Activated naive CD8-positive, alpha-beta T cell treated with anti-CD3 and anti-CD28 coated beads, Interleukin-2, amount 50 U/mL, for 24 hours (primary cell): ENCODE results near the gene PPP2R2B.

Source experiments
- ATAC-seq: fragments of 150-1000 bp; cut with Tn5 transposase; one replicate; pipeline ENCODE4 v1.10.0; 2021
- DNase-seq: peaks from one replicate; pipeline ENCODE4 v3.0.0; 2021
- H3K27ac Mint-ChIP-seq: one replicate; pipeline ENCODE4 v1.8.0; 2021; ENCODE audit warnings: mild to moderate bottlenecking, mixed read lengths
- H3K27me3 Mint-ChIP-seq: one replicate; pipeline ENCODE4 v1.8.0; 2021; ENCODE audit warnings: mixed read lengths
- H3K36me3 Mint-ChIP-seq: one replicate; pipeline ENCODE4 v1.8.0; 2021; ENCODE audit warnings: low read depth, mixed read lengths
- H3K4me1 Mint-ChIP-seq: one replicate; pipeline ENCODE4 v1.8.0; 2021; ENCODE audit warnings: mixed read lengths
- H3K4me3 Mint-ChIP-seq: one replicate; pipeline ENCODE4 v1.8.0; 2021; ENCODE audit warnings: mild to moderate bottlenecking, moderate library complexity, mixed read lengths
- H3K9me3 Mint-ChIP-seq: one replicate; pipeline ENCODE4 v1.8.0; 2021; ENCODE audit warnings: mixed read lengths

PPP2R2B gene

GRCh38 chr5:146894753-146895521, 16.4 kb upstream of the PPP2R2B start:
- ATAC-seq (peak; percentile 46), DNase-seq (no peak)
- H3K27me3 Mint-ChIP-seq: peaks cover 3% of the 10 kb centered on the region
- H3K9me3 Mint-ChIP-seq: no peaks in the 10 kb centered on the region
- peaks cover 11% of the 10 kb centered on the region for H3K4me1 Mint-ChIP-seq
- no peaks in the 10 kb centered on the region for H3K36me3 Mint-ChIP-seq
- no peak overlapping the region for H3K27ac Mint-ChIP-seq
- no peak overlapping the region for H3K4me3 Mint-ChIP-seq

DNA sequence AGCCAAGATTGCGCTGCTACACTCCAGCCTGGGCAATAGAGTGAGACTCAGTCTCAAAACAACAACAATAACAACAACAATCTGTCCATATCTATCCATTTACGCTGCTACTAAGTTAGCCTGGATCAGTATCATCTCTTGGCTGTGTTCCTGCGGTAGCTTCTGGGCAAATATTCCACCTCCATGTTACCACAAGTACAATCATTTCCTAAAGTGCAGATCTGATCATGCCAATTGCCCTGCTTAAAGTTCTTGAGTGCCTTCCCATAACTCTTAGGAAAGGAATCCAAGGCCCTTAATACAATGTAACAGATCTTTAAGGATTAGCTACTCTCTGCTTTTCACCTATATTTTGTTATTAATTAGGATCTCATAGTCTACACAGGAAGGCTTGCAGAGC, 15.4 kb upstream of the PPP2R2B start:
- Mint-ChIP-seq H3K4me1 (peaks cover 11% of the 10 kb centered on the region), H3K27me3 (peaks cover 3% of the 10 kb centered on the region), H3K9me3 (no peaks in the 10 kb centered on the region), H3K36me3 (no peaks in the 10 kb centered on the region), H3K4me3 (no peak overlapping the region), H3K27ac (no peak overlapping the region)
- DNase-seq (no peak), ATAC-seq (no peak)

DNA sequence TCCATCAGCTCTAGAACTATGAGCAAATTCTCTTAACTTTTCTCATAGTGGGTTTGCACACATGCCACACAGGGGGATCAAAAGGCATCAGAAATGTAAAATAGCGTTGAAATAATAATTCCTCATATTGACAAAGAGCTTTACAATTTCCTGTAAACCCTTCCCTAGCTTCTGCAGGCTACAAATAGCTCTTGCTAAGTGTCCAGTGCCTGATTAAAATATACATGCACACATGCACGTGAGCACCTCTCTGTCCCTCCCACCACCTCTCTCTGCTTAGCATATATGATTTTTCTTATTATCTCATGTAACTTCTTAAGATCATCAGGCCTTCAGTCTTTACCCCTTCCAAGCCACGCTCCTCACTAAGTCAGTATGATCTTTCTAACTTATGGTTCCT, 13.7 kb upstream of the PPP2R2B start:
- Mint-ChIP-seq H3K36me3 (no peaks in the 10 kb centered on the region), H3K27ac (no peak overlapping the region), H3K4me3 (no peak overlapping the region), H3K9me3 (no peaks in the 10 kb centered on the region), H3K27me3 (peaks cover 3% of the 10 kb centered on the region), H3K4me1 (peaks cover 11% of the 10 kb centered on the region)
- no peak for ATAC-seq
- DNase-seq: no peak

DNA sequence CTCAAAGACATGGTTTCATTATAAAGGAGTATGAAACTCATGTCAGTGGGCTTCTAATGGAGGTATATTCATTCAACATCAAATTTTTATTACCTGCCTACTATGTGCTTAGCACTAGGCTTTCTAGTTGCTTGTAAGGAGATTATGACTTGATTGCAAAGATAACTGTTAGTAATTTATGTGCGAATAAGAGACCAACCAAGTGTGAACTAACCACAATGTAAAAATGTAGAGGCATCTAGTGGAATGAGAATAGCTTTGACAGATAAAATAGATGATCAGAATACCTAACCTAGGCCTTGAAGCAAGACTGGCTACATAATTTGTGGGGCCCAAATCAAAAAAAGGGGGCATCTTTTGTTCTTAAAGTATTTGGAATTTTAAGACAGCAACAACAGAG, 13.0 kb upstream of the PPP2R2B start:
- Mint-ChIP-seq H3K4me3 (no peak overlapping the region), H3K27me3 (no peaks in the 10 kb centered on the region), H3K27ac (no peak overlapping the region), H3K9me3 (no peaks in the 10 kb centered on the region), H3K36me3 (no peaks in the 10 kb centered on the region), H3K4me1 (peaks cover 10% of the 10 kb centered on the region)
- DNase-seq (no peak), ATAC-seq (no peak)

DNA sequence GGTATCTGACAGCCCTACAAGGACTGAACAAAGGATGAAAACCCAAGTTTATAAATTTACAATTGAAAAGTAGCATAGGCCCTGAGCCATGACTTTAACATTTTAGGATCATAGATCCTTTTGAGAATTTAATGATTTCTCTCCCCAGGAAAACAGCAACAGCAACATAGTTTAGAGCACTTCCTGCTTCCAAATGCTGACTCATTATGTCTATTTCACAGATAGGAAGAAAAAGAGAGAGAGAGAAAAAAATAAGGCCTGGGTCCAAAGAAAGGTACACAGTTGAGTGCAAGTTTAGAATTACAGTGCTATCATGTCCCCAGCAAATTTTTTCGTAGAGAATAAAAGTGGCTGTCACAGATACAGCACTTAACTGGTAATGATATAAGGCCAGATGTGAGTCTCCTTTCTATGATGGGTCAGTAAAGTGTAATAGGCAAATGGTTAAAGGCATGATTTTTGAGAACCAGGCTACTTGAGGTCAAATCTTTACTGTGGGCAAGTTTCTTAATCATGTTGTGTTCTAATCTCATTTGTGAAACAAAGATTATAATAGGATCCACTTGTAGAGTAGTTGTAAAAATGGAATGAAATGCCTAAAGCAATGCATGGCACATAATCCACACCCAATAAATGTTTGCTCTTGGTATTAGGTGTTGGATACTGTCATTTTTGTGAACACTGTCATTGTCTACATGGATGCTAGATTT, 12.3 kb upstream of the PPP2R2B start:
- ATAC-seq: no peak
- Mint-ChIP-seq H3K27ac (no peak overlapping the region), H3K4me3 (no peak overlapping the region), H3K9me3 (no peaks in the 10 kb centered on the region), H3K27me3 (no peaks in the 10 kb centered on the region), H3K4me1 (peaks cover 10% of the 10 kb centered on the region), H3K36me3 (no peaks in the 10 kb centered on the region)
- DNase-seq: no peak

DNA sequence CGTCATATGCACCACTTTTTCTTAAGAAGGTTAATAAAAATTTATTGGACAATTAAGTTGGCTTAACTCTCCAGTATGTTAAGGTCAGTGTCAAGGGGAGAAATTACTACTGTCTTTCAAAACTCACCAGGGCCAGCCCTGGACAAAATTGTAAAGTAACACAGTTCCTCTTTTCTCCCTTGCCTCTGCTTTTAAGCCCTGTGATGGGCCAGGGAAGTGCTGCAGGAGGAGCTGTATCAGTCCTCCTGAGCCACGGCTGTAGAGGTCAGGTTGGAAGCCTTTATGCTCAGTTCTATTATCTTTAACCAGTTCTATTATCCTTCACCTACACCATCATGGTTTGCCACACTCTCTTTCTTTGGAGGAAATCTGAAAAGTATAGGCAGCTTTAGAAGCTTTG, 11.5 kb upstream of the PPP2R2B start:
- peaks cover 3% of the 10 kb centered on the region for H3K27me3 Mint-ChIP-seq
- H3K27ac Mint-ChIP-seq: no peak overlapping the region
- DNase-seq (no peak), ATAC-seq (no peak)
- no peaks in the 10 kb centered on the region for H3K9me3 Mint-ChIP-seq
- no peak overlapping the region for H3K4me3 Mint-ChIP-seq
- no peaks in the 10 kb centered on the region for H3K36me3 Mint-ChIP-seq
- peaks cover 10% of the 10 kb centered on the region for H3K4me1 Mint-ChIP-seq

GRCh38 chr5:146889169-146889568, 10.6 kb upstream of the PPP2R2B start:
- Mint-ChIP-seq H3K27me3 (peaks cover 5% of the 10 kb centered on the region), H3K36me3 (no peaks in the 10 kb centered on the region), H3K4me1 (peaks cover 4% of the 10 kb centered on the region), H3K27ac (no peak overlapping the region), H3K9me3 (no peaks in the 10 kb centered on the region), H3K4me3 (no peak overlapping the region)
- no peak for DNase-seq
- ATAC-seq: no peak

DNA sequence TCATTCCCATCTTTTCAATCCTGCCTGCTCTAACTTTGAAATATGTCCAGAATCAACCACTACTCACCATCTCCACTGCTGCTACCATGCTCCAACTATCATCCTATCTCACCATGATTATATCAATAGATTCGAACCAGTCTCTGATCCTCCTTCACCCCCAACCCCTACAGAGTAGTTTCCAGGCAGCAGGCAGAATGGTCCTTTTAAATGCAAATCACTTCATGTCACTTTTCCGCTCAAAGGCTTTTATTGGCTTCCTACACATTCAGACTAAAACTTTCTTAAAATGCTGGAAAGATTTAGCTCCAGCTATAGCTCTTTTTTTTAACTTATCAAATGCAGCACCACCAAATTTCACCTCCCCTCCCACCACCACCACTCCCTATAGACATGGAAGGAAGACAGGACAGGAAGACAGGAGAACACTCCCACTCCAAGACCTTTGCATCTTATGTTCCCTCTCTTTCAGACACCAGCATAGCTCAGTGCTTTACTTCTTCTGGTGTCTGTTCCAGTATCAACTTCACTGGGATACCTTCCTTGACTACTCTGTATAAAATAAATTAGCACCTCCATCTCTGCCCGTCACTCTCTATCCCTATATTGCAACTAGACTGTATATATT, 9.9 kb upstream of the PPP2R2B start:
- Mint-ChIP-seq H3K9me3 (no peaks in the 10 kb centered on the region), H3K4me3 (no peak overlapping the region), H3K4me1 (peaks cover 4% of the 10 kb centered on the region), H3K36me3 (no peaks in the 10 kb centered on the region), H3K27me3 (peaks cover 7% of the 10 kb centered on the region), H3K27ac (no peak overlapping the region)
- ATAC-seq: no peak
- no peak for DNase-seq

- Mint-ChIP-seq H3K4me1 (no peaks in the 10 kb centered on the region), H3K27ac (no peak overlapping the region), H3K4me3 (no peak overlapping the region), H3K27me3 (peaks cover 18% of the 10 kb centered on the region), H3K9me3 (no peaks in the 10 kb centered on the region), H3K36me3 (no peaks in the 10 kb centered on the region)
- DNase-seq (no peak), ATAC-seq (no peak)
Measured at GRCh38 chr5:146884066-146884626, 5.6 kb upstream of the PPP2R2B start.

DNA sequence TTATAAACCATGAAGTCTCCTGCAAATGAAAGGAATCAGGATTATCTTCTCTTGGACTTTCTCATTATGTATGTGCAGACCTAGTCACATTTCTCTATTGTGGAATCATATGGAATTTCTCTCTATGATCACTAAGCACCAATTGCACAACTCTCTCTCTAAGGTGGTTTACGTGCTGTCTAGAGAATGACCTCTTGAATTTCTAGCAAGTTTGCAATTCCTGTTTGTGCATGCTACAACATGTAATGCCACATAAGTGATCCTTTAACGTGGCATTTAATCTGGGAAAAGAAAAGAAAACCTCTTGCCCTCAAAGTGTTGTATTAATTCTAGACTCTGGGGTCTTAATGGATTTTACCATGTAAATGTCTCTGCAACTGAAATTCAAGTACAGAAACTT, 5.0 kb upstream of the PPP2R2B start:
- Mint-ChIP-seq H3K4me3 (no peak overlapping the region), H3K9me3 (no peaks in the 10 kb centered on the region), H3K4me1 (peaks cover 2% of the 10 kb centered on the region), H3K27ac (no peak overlapping the region), H3K36me3 (no peaks in the 10 kb centered on the region), H3K27me3 (peaks cover 21% of the 10 kb centered on the region)
- DNase-seq: no peak
- ATAC-seq: no peak

DNA sequence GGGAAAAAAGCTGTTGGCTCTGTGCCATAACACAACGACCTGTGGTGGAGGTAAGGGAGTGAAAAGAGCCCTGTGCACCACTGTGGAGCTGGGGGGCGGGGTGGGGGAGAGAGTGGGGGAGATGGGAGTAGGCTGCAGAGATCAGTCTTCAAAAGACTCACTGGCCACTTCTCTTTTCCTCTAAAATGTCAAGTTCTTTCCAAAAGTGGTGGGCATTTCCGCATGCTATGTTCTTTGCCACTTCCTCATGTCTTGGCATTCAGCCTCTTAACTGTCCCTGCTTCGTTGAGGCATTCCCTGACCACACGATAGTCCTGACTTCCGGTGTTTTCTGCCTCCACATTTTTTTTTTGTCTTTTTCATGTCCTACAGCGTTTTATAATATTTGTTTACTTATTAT, 2.4 kb upstream of the PPP2R2B start:
- ATAC-seq (no peak), DNase-seq (no peak)
- H3K4me1 Mint-ChIP-seq: peaks cover 13% of the 10 kb centered on the region
- H3K9me3 Mint-ChIP-seq: no peaks in the 10 kb centered on the region
- H3K36me3 Mint-ChIP-seq: no peaks in the 10 kb centered on the region
- H3K27me3 Mint-ChIP-seq: peaks cover 30% of the 10 kb centered on the region
- H3K4me3 Mint-ChIP-seq: no peak overlapping the region
- H3K27ac Mint-ChIP-seq: no peak overlapping the region

- peaks cover 30% of the 10 kb centered on the region for H3K27me3 Mint-ChIP-seq
- DNase-seq (peak; percentile 20), ATAC-seq (peak; percentile 37)
- H3K36me3 Mint-ChIP-seq: no peaks in the 10 kb centered on the region
- no peak overlapping the region for H3K27ac Mint-ChIP-seq
- peak overlapping the region; percentile 78 for H3K4me3 Mint-ChIP-seq
- no peaks in the 10 kb centered on the region for H3K9me3 Mint-ChIP-seq
- H3K4me1 Mint-ChIP-seq: peaks cover 14% of the 10 kb centered on the region
Measured at GRCh38 chr5:146877783-146878475, 628 bp downstream of the PPP2R2B start.

GRCh38 chr5:146877178-146877681, 1.3 kb downstream of the PPP2R2B start:
- Mint-ChIP-seq H3K27ac (no peak overlapping the region), H3K27me3 (peaks cover 30% of the 10 kb centered on the region), H3K9me3 (no peaks in the 10 kb centered on the region), H3K4me1 (peaks cover 14% of the 10 kb centered on the region), H3K4me3 (peak overlapping the region; percentile 78), H3K36me3 (no peaks in the 10 kb centered on the region)
- ATAC-seq (no peak), DNase-seq (peak; percentile 3)

DNA sequence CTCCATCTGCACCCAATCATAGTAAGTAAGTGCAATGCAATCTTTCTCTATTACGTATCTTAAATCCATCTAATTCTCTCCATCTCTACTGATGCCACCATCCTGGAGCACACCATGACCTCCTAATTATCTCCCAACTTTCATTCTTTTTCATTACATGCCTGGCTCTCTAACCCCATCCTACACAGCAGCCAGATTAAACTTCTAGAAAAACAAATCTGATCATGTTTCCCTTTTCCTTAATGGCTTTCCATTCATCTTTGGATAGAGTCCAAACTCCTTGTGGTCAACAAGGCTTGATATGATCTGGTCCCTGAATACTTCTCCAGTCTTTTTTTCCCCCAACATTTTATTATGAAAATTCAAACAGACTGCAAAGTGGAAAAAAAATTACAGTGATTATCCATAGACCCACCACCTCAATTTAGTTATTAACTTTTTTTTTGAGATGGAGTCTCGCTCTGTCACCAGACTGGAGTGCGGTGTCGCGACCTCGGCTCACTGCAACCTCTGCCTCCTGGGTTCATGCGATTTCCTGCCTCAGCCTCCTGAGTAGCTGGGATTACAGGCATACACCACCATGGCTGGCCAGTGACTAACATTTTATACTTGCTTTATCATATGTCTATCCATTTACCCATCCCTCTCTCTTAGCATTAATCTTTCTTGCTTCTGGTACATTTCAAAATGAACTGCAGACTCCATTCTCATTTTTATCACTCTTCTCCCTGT, 5.2 kb downstream of the PPP2R2B start:
- DNase-seq (no peak), ATAC-seq (no peak)
- no peak overlapping the region for H3K27ac Mint-ChIP-seq
- peaks cover 14% of the 10 kb centered on the region for H3K4me1 Mint-ChIP-seq
- H3K4me3 Mint-ChIP-seq: no peak overlapping the region
- no peaks in the 10 kb centered on the region for H3K9me3 Mint-ChIP-seq
- H3K36me3 Mint-ChIP-seq: no peaks in the 10 kb centered on the region
- peaks cover 16% of the 10 kb centered on the region for H3K27me3 Mint-ChIP-seq
